B cell (primary cell): ENCODE measurements around the gene ZNF423. TPM values are rescaled to one million over a fixed set of nuclear protein-coding genes. Genes with fewer than 3 reads are reported as not detected.

Source experiments
- ATAC-seq: fragments of 200-7000 bp; cut with Tn5 transposase; one replicate; pipeline ENCODE4 v1.10.0; 2021; ENCODE audit warnings: low read depth, mild to moderate bottlenecking, moderate number of reproducible peaks, moderate library complexity
- CTCF ChIA-PET: fragments of 350-600 bp; sonication (Branson Sonifier 250); formaldehyde crosslinking; loops from one replicate; lab custom pipeline; 2021; ENCODE audit warnings: antibody characterized with exemption, inconsistent platforms; lab: Charles Lee
- POLR2A ChIA-PET: fragments of 350-600 bp; sonication (Branson Sonifier 250); formaldehyde crosslinking; loops from one replicate; lab custom pipeline; 2021; ENCODE audit warnings: antibody characterized with exemption; lab: Charles Lee
- DNase-seq: peaks from one replicate; pipeline ENCODE4 v3.0.0; 2013
- H2AFZ ChIP-seq: 2 replicates; pipeline ENCODE4 v1.6.1; 2012; ENCODE audit warnings: mild to moderate bottlenecking, low read depth, low read length; ENCODE audit not compliant: insufficient read depth, poor library complexity, severe bottlenecking
- H3K27ac ChIP-seq, 2 donors: 1 replicate in 1 of 2; 2 replicates in 1 of 2; pipeline ENCODE4 v1.5.1; 2012 to 2013; ENCODE audit warnings: low read length in 2 of 2, mild to moderate bottlenecking in 2 of 2, moderate library complexity in 1 of 2
- H3K27me3 ChIP-seq, 4 experiments: fragments of 200-600 bp in 1 of 4; sonication (generic) in 1 of 4; replicated peaks in 1 of 4; 1 replicate in 2 of 4; 2 replicates in 2 of 4; pipeline versions ENCODE4 v1.6.1 to v1.7.0; 2013 to 2016; ENCODE audit warnings: low read length in 3 of 4, mild to moderate bottlenecking in 2 of 4, mixed read lengths in 1 of 4, moderate library complexity in 1 of 4; ENCODE audit not compliant: insufficient read depth in 4 of 4, control insufficient read depth in 3 of 4; ENCODE audit errors: control extremely low read depth in 1 of 4
- H3K36me3 ChIP-seq, 2 experiments: replicated peaks in 1 of 2; 1 replicate in 1 of 2; 2 replicates in 1 of 2; pipeline versions ENCODE4 v1.6.1 to v1.7.1; 2013; ENCODE audit warnings: low read length in 1 of 2; ENCODE audit not compliant: insufficient read depth in 2 of 2, control insufficient read depth in 1 of 2; ENCODE audit errors: control extremely low read depth in 1 of 2, extremely low read depth in 1 of 2
- H3K4me1 ChIP-seq, 2 donors: fragments of 200-600 bp in 1 of 2; sonication (generic) in 1 of 2; 1 replicate in 1 of 2; 2 replicates in 1 of 2; pipeline versions ENCODE4 v1.5.1 to v1.6.1; 2013 to 2017; ENCODE audit warnings: low read length in 2 of 2; ENCODE audit not compliant: control insufficient read depth in 2 of 2, insufficient read depth in 2 of 2
- H3K4me2 ChIP-seq: replicated peaks from 2 replicates; pipeline ENCODE3; 2012; ENCODE audit warnings: mild to moderate bottlenecking, low read depth, low read length; ENCODE audit not compliant: poor library complexity, severe bottlenecking
- H3K4me3 ChIP-seq, 5 experiments: fragments of 200-600 bp in 1 of 5; sonication (generic) in 1 of 5; 1 replicate in 3 of 5; 2 replicates in 2 of 5; pipeline versions ENCODE4 v1.5.1 to v1.7.0; 2011 to 2016; ENCODE audit warnings: low read length in 4 of 5, mild to moderate bottlenecking in 4 of 5, low read depth in 2 of 5, control low read depth in 1 of 5, moderate library complexity in 1 of 5; ENCODE audit not compliant: insufficient read depth in 1 of 5; ENCODE audit errors: control extremely low read depth in 1 of 5, extremely low read depth in 1 of 5
- H3K79me2 ChIP-seq: fragments of 200-600 bp; sonication (generic); one replicate; pipeline ENCODE4 v1.6.0; 2016; ENCODE audit warnings: low read length; ENCODE audit not compliant: control insufficient read depth, insufficient read depth
- H3K9ac ChIP-seq: fragments of 200-600 bp; sonication (generic); 2 replicates; pipeline ENCODE4 v1.6.1; 2017; ENCODE audit warnings: mild to moderate bottlenecking, low read length, moderate library complexity
- H3K9me3 ChIP-seq, 3 donors: one replicate each; pipeline versions ENCODE4 v1.6.1 to v1.7.1; 2013; ENCODE audit warnings: low read length in 2 of 3; ENCODE audit not compliant: control insufficient read depth in 2 of 3, insufficient read depth in 1 of 3; ENCODE audit errors: control extremely low read depth in 1 of 3
- H4K20me1 ChIP-seq: 2 replicates; pipeline ENCODE4 v1.6.0; 2012; ENCODE audit warnings: mild to moderate bottlenecking, low read length; ENCODE audit not compliant: insufficient read depth, control insufficient read depth, poor library complexity, severe bottlenecking
- H3K27ac Mint-ChIP-seq: one replicate; pipeline ENCODE4 v1.8.0; 2021; ENCODE audit warnings: mixed read lengths
- H3K27me3 Mint-ChIP-seq: one replicate; pipeline ENCODE4 v1.8.0; 2021; ENCODE audit warnings: mixed read lengths
- H3K4me1 Mint-ChIP-seq: one replicate; pipeline ENCODE4 v1.8.0; 2021; ENCODE audit warnings: mixed read lengths
- H3K4me3 Mint-ChIP-seq: one replicate; pipeline ENCODE4 v1.8.0; 2021; ENCODE audit warnings: mixed read lengths
- H3K9me3 Mint-ChIP-seq: one replicate; pipeline ENCODE4 v1.8.0; 2022; ENCODE audit warnings: mixed read lengths; ENCODE audit not compliant: insufficient read depth
- EZH2 ChIP-seq: IDR thresholded peaks from 2 replicates; pipeline ENCODE4 v1.6.1; 2012; ENCODE audit warnings: borderline replicate concordance, low read depth, mild to moderate bottlenecking, moderate library complexity, low read length; ENCODE audit not compliant: insufficient read depth, poor library complexity, severe bottlenecking
- WGBS: methylation state at CpG from one replicate; pipeline ENCODE4 v1.1.5; 2013; ENCODE audit warnings: missing lambda C conversion rate; ENCODE audit not compliant: insufficient coverage; 5-methylcytosine and 5-hydroxymethylcytosine counted together
- intact Hi-C: fragments of 100-400 bp; cut with micrococcal nuclease; formaldehyde crosslinking; loops from one replicate; pipeline ENCODE4 v1.10.0; 2022
- polyA plus RNA-seq: library from polyadenylated mRNA; depleted of rRNA; stranded (reverse); fragments of >200 nt; gene quantifications from 2 replicates; pipeline ENCODE4 v1.2.3, GENCODE V29; 2012
- total RNA-seq, 2 donors: library from RNA; stranded (reverse); fragments of 120-200 nt in 1 of 2; gene quantifications; 1 replicate in 1 of 2; 2 replicates in 1 of 2; pipeline versions ENCODE4 v1.2.3 to v1.2.4, GENCODE V29; 2013 to 2022
- TF ChIP-seq, protein P1 (sequence below): fragments of 200-600 bp; IDR thresholded peaks from one replicate; pipeline ENCODE4 v1.8.0; 2022; ENCODE audit warnings: antibody characterized with exemption, mild to moderate bottlenecking

The ZNF423 gene
- total and polyA plus RNA-seq, 2 donors (not counting 1 experiment from before 2014, with no cell fraction given) = not detected

GRCh38 chr16:49734331-49734730 is 121.6 kb downstream of the ZNF423 start:
- Mint-ChIP-seq H3K4me1 (no peaks in the 10 kb centered on the region), H3K4me3 (no peak overlapping the region), H3K9me3 (peaks cover 12% of the 10 kb centered on the region), H3K27me3 (no peaks in the 10 kb centered on the region), H3K27ac (no peak overlapping the region)
- peaks cover 0 to 14% (median 0%) of the 10 kb centered on the region in 3 donors for H3K9me3 ChIP-seq
- WGBS = 87% methylated on average over 10 of the region's 10 CpGs
- H2AFZ ChIP-seq = no peak overlapping the region
- CTCF ChIA-PET = no interaction called here
- DNase-seq (no peak), ATAC-seq (no peak)
- H3K4me1 ChIP-seq = no peaks in the 10 kb centered on the region
- H3K79me2 ChIP-seq = no peaks in the 10 kb centered on the region
- no peak overlapping the region for H3K4me2 ChIP-seq
- H3K27me3 ChIP-seq = peaks cover 0 to 2% (median 0%) of the 10 kb centered on the region in 4 experiments
- no peak overlapping the region for H3K9ac ChIP-seq
- TF ChIP-seq, protein P1, sequence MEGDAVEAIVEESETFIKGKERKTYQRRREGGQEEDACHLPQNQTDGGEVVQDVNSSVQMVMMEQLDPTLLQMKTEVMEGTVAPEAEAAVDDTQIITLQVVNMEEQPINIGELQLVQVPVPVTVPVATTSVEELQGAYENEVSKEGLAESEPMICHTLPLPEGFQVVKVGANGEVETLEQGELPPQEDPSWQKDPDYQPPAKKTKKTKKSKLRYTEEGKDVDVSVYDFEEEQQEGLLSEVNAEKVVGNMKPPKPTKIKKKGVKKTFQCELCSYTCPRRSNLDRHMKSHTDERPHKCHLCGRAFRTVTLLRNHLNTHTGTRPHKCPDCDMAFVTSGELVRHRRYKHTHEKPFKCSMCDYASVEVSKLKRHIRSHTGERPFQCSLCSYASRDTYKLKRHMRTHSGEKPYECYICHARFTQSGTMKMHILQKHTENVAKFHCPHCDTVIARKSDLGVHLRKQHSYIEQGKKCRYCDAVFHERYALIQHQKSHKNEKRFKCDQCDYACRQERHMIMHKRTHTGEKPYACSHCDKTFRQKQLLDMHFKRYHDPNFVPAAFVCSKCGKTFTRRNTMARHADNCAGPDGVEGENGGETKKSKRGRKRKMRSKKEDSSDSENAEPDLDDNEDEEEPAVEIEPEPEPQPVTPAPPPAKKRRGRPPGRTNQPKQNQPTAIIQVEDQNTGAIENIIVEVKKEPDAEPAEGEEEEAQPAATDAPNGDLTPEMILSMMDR = no peak
- TF ChIP-seq EZH2 = no peak
- POLR2A ChIA-PET = no interaction called here
- intact Hi-C loops = no loop called here
- no peak overlapping the region for H3K4me3 ChIP-seq
- H3K27ac ChIP-seq = no peak overlapping the region
- H3K36me3 ChIP-seq = no peaks in the 10 kb centered on the region
- no peaks in the 10 kb centered on the region for H4K20me1 ChIP-seq

- Mint-ChIP-seq H3K4me1 (no peaks in the 10 kb centered on the region), H3K4me3 (no peak overlapping the region), H3K27me3 (no peaks in the 10 kb centered on the region), H3K9me3 (peaks cover 12% of the 10 kb centered on the region), H3K27ac (no peak overlapping the region)
- Histone ChIP-seq H4K20me1 (no peaks in the 10 kb centered on the region), H3K4me1 (no peaks in the 10 kb centered on the region), H3K9me3 (peaks cover 0 to 20% (median 0%) of the 10 kb centered on the region in 3 donors), H3K9ac (no peak overlapping the region), H3K36me3 (no peaks in the 10 kb centered on the region), H3K4me3 (no peak overlapping the region), H3K27me3 (peaks cover 0 to 2% (median 0%) of the 10 kb centered on the region in 4 experiments), H3K27ac (no peak overlapping the region), H3K4me2 (no peak overlapping the region), H2AFZ (no peak overlapping the region), H3K79me2 (no peaks in the 10 kb centered on the region)
- WGBS = 70% methylated on average over 9 of the region's 10 CpGs
- ChIA-PET POLR2A (no interaction called here), CTCF (no interaction called here)
- ATAC-seq (no peak), DNase-seq (no peak)
- TF ChIP-seq EZH2 = no peak
- TF ChIP-seq, protein P1 = no peak
- intact Hi-C loops = no loop called here
Observed at GRCh38 chr16:49733313-49734009, 122.5 kb downstream of the ZNF423 start.
